GM19397 (cell line): Measurements from ENCODE around the gene LRRC14B.
"Not testable (repeated sequence)": the region's sequence is repeated elsewhere in the genome, so short reads cannot be mapped to it uniquely, and the experiment has no call there.

Source experiments
- ATAC-seq: cut with Tn5 transposase; IDR thresholded peaks from one replicate; pipeline ENCODE4 v1.9.1; 2021; ENCODE audit warnings: mild to moderate bottlenecking, moderate library complexity; ENCODE audit not compliant: unreplicated experiment

Gene LRRC14B

GRCh38 chr5:159448-160172 lies 31.7 kb upstream of the LRRC14B start:
- no peak for ATAC-seq

- no peak for ATAC-seq
Observed at GRCh38 chr5:160173-160510, 31.2 kb upstream of the LRRC14B start.

DNA sequence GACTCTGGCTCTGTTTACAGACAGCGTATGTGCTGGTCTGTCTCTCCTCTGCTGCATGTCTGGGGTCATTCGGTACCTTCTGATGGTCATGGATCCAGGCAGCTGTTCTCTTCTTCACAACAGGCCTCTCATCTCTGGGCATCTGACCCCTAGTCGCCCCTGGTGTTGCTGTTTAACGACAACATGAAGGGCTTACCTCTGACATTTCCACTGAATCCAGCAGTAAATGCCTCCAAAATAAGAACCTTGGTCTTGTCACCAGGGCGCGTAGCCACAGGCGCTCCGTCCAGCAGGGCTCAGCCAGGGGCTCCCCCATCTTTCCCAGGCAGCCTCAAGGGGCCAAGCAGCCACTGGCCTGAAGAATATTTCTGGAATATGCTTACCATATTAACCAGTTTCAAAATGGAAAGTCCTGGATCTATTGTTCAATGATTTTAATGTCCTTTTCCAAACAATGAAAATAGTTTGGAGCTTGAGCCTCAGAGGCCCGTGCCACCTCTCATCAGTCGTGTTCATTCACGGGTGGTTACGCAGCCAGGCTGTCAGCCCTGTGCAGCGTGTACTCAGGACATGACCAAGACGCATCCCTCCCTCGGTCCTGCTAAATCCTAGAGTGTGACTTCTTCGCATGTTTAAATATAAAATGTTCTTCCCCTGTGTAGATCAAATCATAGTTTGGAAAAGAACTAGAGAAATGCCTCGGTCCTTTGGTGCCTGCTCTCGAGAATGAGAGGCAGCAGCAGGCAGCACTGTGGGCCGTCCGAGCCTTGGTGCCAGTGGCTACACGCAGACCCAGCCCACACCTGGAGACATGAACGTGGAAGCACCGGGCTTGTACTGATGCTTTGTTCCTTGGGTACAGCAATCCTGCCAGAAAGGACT lies 30.1 kb upstream of the LRRC14B start:
- no peak for ATAC-seq

DNA sequence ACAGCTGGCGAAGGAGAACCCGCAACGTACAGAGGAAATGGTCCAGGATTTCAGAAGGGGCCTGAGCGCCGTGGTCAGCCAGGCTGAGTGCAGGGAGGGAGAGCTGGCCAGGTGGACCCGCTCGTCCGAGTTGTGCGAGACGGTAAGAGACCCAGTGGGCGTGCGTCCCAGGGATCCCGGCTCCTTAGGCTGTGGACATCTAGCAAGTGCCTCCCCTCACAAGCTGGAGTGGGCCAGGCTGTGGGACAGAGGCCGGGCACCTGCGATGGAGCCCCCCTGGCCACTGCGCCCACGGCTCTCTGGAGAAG lies 29.5 kb upstream of the LRRC14B start:
- no peak for ATAC-seq

- ATAC-seq, result no peak
Observed at GRCh38 chr5:162190-162564, 29.1 kb upstream of the LRRC14B start.

GRCh38 chr5:162565-163337 lies 28.5 kb upstream of the LRRC14B start:
- no peak for ATAC-seq

- no peak for ATAC-seq
Observed at GRCh38 chr5:163338-163620, 28.0 kb upstream of the LRRC14B start.

DNA sequence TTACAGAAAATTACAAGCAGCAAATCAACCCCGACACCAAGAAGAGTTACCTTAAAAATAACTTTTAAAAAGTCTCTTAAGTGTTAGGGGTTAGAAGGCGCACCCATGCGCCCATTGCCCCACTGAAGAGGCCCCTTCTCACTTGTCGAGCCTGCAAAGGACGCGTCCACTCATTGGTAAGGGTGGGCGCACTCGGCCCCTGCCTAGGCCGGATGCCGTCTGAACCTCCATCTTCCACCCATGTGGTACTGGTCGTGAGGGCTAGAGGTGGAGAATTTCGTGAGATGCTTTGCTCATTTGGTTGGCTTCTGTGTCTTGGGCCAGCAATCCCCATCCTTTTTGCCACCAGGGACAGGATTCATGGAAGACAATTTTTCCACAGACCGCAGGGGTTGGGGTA lies 27.5 kb upstream of the LRRC14B start:
- ATAC-seq, result no peak

DNA sequence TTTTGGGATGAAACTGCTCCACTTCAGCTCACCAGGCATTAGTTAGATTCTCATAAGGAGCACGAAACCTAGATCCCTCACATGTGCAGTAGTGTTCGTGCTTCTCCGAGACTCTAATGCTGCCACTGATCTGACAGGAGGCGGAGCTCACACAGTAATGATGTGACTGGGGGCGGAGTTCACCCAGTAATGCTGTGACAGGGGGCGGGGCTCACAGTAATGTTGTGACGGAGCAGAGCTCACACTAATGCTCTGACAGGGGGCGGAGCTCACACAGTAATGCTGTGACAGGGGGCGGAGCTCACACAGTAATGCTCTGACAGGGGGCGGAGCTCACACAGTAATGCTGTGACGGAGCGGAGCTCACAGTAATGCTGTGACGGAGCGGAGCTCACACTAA lies 27.1 kb upstream of the LRRC14B start:
- ATAC-seq, result no peak

GRCh38 chr5:164783-165182 lies 26.5 kb upstream of the LRRC14B start:
- ATAC-seq, result not testable (repeated sequence)

DNA sequence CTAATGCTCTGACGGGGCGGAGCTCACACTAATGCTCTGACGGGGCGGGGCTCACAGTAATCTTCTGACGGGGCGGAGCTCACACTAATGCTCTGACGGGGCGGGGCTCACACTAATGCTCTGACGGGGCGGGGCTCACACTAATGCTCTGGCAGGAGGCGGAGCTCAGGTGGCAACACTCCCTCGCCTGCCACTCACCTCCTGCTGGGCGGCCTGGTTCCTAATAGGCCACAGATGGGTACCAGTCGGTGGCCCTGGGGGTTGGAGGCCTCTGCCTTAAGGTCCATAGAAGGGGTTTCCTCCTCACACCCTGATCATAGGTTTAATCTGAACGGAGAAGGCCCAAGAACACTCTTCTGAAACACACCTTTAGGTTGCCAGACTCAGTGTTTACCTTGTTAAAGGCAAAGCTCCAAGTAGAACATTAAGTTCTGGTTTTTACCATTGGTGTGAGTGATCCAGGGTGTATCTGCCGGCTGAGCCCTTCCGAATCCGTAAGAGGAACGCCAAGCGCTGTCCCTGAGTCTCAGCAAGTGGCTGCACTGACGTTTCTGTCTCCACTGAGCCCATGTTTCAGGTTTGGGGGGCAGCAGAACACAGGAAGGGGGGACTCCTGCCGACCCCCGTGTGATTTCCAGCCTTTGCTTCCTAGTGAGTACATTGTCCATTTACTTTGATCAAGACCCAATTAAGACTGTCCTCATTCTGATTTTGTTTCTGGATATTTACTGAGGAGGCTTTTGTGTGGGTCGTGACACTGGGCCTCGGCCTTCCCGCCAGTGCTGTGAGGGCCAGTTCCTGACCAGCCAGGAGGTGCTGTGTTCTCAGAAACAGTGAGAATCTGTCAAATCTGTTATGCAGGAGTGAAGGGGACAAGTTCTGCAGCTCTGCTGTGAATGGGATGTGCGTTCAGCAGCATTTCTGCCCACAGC lies 24.6 kb upstream of the LRRC14B start:
- ATAC-seq, result no peak

DNA sequence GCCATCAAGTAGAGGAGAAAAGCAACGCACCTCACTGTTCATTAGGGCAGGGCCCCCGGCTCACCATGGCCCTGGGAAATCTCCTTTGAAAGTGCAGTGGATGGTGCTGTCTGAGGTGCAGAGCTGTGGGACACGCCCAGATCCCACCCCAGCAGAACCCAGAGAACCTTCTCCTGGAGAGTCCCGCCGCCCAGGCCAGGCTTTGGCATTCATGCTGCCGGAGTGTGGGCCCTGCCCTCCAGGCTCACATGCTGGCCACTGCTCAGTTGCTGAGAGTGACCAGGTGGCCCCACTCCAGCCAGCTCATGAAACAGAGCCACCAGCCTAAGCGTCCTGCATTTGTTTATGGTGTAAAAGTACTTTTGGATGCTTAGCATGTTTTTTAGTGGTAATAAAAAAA lies 23.8 kb upstream of the LRRC14B start:
- ATAC-seq, result no peak

DNA sequence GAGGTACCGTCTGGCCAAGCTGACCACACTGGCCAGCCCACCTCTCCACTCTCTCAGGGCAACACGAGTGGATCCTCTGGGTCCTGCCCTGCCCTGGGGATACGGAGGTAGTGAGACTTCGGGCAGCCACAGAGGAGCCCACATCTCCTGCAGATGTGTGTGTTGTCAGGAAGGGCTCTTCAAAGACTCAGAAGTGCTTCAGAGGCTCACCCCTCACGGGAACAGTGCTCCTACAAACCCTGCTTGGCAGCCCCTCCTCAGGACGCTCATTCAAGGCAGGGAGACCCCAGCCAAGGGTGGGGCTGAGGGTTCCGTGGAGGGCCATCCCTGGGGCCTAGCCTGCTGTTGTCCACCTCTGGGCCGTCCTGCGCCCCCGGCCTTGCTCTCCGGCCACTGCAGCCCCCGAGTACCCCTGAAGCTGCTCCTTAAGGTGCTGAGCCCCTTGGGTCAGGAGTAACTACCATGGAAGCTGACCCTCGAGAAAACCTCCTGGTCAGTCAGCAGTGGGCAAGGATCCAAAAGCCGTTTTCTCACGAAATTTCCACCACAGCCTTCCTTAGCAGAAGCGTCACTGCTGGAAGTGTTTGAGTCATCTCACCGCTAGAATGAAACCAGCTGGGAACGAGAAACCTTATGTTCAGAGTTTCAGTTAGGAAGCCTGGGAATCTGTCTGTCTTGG lies 23.2 kb upstream of the LRRC14B start:
- ATAC-seq, result no peak

GRCh38 chr5:169071-169727 lies 22.1 kb upstream of the LRRC14B start:
- no peak for ATAC-seq

- no peak for ATAC-seq
Observed at GRCh38 chr5:169728-170094, 21.6 kb upstream of the LRRC14B start.

- no peak for ATAC-seq
Observed at GRCh38 chr5:170971-171800, 20.1 kb upstream of the LRRC14B start.

DNA sequence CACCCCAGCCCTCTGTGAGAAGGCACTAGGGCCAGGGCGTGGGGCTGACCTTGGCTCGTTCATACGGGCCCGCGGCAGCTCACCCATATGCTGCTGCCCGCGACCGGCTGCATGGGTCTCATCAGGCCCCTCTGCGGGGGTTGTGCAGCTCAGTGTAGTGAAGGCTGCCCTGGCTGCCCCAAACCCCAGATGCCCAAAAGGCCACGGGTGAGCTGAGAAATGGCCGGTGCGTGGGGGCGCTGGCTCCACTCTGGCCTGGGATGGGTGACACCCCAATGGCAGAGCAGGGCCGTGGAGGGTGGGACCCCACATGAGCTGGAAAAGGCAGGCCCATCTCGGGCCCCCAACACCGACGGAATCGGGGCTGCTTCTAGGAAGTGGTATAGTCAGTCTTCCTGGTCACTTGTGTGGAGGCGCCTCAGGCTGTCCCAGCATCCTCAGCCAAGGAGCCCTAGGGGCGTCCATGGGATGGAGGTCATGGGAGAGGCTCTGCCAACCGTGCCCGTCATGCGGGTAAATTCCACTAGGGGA lies 19.4 kb upstream of the LRRC14B start:
- ATAC-seq, result no peak

DNA sequence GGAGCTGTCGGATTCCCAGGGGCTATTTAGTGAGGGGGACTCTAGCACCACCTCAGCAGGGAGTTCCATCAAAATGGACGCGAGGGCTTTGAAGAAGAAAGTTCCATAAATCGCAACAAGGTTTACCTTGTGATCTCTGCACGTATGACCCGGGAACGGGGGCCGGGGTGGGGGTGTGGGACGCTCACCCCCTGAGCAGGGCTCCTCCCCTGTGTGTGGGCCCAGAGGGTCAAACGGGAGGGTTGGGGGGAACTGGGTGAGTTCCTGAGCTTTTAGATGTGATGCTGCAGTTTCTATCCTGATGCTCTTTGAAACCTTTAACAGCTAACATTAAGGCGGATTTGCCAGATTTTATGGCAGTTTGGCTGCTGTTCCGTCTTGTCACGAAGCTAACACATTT lies 18.9 kb upstream of the LRRC14B start:
- no peak for ATAC-seq

- ATAC-seq, result no peak
Observed at GRCh38 chr5:172841-173251, 18.4 kb upstream of the LRRC14B start.
